ENCODE data around the gene LAMTOR1.
A peak's percentile ranks its signal among the peaks of the same experiment; 100 is the strongest.
"Not testable (repeated sequence)": the region's sequence is repeated elsewhere in the genome, so short reads cannot be mapped to it uniquely, and the experiment has no call there.

The LAMTOR1 gene

GRCh38 chr11:72102946-72103753, at the start of gene LAMTOR1:
Gene LAMTOR1, minus strand, starts transcription at chr11:72103297. Its CDS starts 73 bp downstream, at chr11:72103224.
- peak; percentile 96 for DNase-seq

GRCh38 chr11:72150882-72151281, 47.8 kb upstream of the LAMTOR1 start:
- no peak for DNase-seq

GRCh38 chr11:72146625-72147024, 43.5 kb upstream of the LAMTOR1 start:
- DNase-seq = no peak

- DNase-seq = no peak
Measured at GRCh38 chr11:72144807-72145565, 41.9 kb upstream of the LAMTOR1 start.

GRCh38 chr11:72142543-72142942, 39.4 kb upstream of the LAMTOR1 start:
- DNase-seq = not testable (repeated sequence)

- DNase-seq = not testable (repeated sequence)
Measured at GRCh38 chr11:72142086-72142485, 39.0 kb upstream of the LAMTOR1 start.

- no peak for DNase-seq
Measured at GRCh38 chr11:72141066-72141465, 38.0 kb upstream of the LAMTOR1 start.

GRCh38 chr11:72140661-72141060, 37.6 kb upstream of the LAMTOR1 start:
- no peak for DNase-seq

- no peak for DNase-seq
Measured at GRCh38 chr11:72139500-72139899, 36.4 kb upstream of the LAMTOR1 start.

GRCh38 chr11:72138821-72139390, 35.8 kb upstream of the LAMTOR1 start:
- DNase-seq = no peak

GRCh38 chr11:72136684-72137262, 33.7 kb upstream of the LAMTOR1 start:
- no peak for DNase-seq

GRCh38 chr11:72135891-72136683, 33.0 kb upstream of the LAMTOR1 start:
- DNase-seq = no peak

GRCh38 chr11:72135473-72135872, 32.4 kb upstream of the LAMTOR1 start, which contains the start of gene FOLR3:
Gene FOLR3, plus strand, starts transcription at chr11:72135725. Its CDS starts 228 bp downstream, at chr11:72135953.
- DNase-seq = not testable (repeated sequence)

- no peak for DNase-seq
Measured at GRCh38 chr11:72132646-72133045, 29.5 kb upstream of the LAMTOR1 start.

- DNase-seq = no peak
Measured at GRCh38 chr11:72129381-72129780, 26.3 kb upstream of the LAMTOR1 start.

- no peak for DNase-seq
Measured at GRCh38 chr11:72127923-72128322, 24.8 kb upstream of the LAMTOR1 start.

GRCh38 chr11:72125956-72126355, 22.9 kb upstream of the LAMTOR1 start:
- no peak for DNase-seq

GRCh38 chr11:72124046-72124445, 20.9 kb upstream of the LAMTOR1 start:
- no peak for DNase-seq

- no peak for DNase-seq
Measured at GRCh38 chr11:72123117-72123653, 20.1 kb upstream of the LAMTOR1 start.

GRCh38 chr11:72122607-72123006, 19.5 kb upstream of the LAMTOR1 start:
- no peak for DNase-seq

GRCh38 chr11:72120930-72121329, 17.8 kb upstream of the LAMTOR1 start:
- no peak for DNase-seq

GRCh38 chr11:72119198-72119597, 16.1 kb upstream of the LAMTOR1 start:
- DNase-seq = no peak

Measured in NCI-H187 (cell line).